HCT116 (cell line): Measurements from ENCODE around the gene H6PD. TPM values are rescaled to one million over a fixed set of nuclear protein-coding genes. Genes with fewer than 3 reads are reported as not detected.

Experiments
- ATAC-seq: fragments of 200-7000 bp; cut with Tn5 transposase; 2 replicates; pipeline ENCODE4 v1.9.1; 2020; ENCODE audit warnings: mild to moderate bottlenecking, moderate library complexity
- BruUV-seq: library from RNA; stranded (reverse); fragments of 400-500 nt; replicated peaks from 2 replicates; lab custom pipeline; 2021; lab: Mats Ljungman, UMichigan
- CTCF ChIA-PET: fragments of 300-600 bp; sonication (Branson Sonifier 250); formaldehyde crosslinking; loops from one replicate; lab custom pipeline; 2021; ENCODE audit warnings: antibody characterized with exemption; lab: Charles Lee
- POLR2A ChIA-PET: fragments of 300-600, 350-600 bp; sonication (Branson Sonifier 250); formaldehyde crosslinking; loops from one replicate; lab custom pipeline; 2021; ENCODE audit warnings: antibody characterized with exemption; lab: Charles Lee
- RAD21 ChIA-PET, 2 experiments: fragments of 300-600 bp; sonication (Branson Sonifier 250); formaldehyde crosslinking; loops; one replicate each; lab custom pipeline; 2023; ENCODE audit warnings: low total read pairs in 2 of 2; ENCODE audit not compliant: uncharacterized antibody in 2 of 2, unreplicated experiment in 2 of 2, low non-redundant PET in 1 of 2; lab: Charles Lee
- DNase-seq: peaks from one replicate; pipeline ENCODE4 v3.0.0-alpha.2; 2010; ENCODE audit warnings: low read depth, low spot score
- H2AFZ ChIP-seq: fragments of 200-600 bp; shearing (Covaris generic), sonication (generic); 2 replicates; pipeline ENCODE4 v1.6.1; 2017; ENCODE audit warnings: low read depth, mixed run types, mixed read lengths, antibody characterized with exemption, low read length; ENCODE audit not compliant: poor library complexity, severe bottlenecking
- H3K27ac ChIP-seq: 2 replicates; pipeline ENCODE4 v1.5.1; 2012; ENCODE audit warnings: low read depth, low read length
- H3K27me3 ChIP-seq: fragments of 200-600 bp; sonication (generic); 2 replicates; pipeline ENCODE4 v1.6.1; 2016; ENCODE audit warnings: mixed run types, low read length, mixed read lengths; ENCODE audit not compliant: insufficient read depth
- H3K36me3 ChIP-seq, 2 experiments: fragments of 200-500 bp in 1 of 2; fragments of 200-600 bp in 1 of 2; sonication (Bioruptor generic) in 1 of 2; sonication (generic) in 1 of 2; 2 replicates each; pipeline versions ENCODE4 v1.5.1 to v1.6.1; 2014 to 2016; ENCODE audit warnings: low read length in 2 of 2, inconsistent platforms in 1 of 2, mixed read lengths in 1 of 2, mixed run types in 1 of 2; ENCODE audit not compliant: insufficient read depth in 2 of 2, control insufficient read depth in 1 of 2
- H3K4me1 ChIP-seq, 2 experiments: fragments of 200-600 bp in 1 of 2; sonication (generic) in 1 of 2; 2 replicates each; pipeline versions ENCODE4 v1.5.1 to v1.6.1; 2012 to 2017; ENCODE audit warnings: low read length in 2 of 2, inconsistent platforms in 1 of 2, mild to moderate bottlenecking in 1 of 2, mixed read lengths in 1 of 2, mixed run types in 1 of 2, moderate library complexity in 1 of 2; ENCODE audit not compliant: insufficient read depth in 2 of 2, control insufficient read depth in 1 of 2
- H3K4me2 ChIP-seq: fragments of 200-600 bp; sonication (generic); 2 replicates; pipeline ENCODE4 v1.6.1; 2017; ENCODE audit warnings: mixed run types, low read length, mixed read lengths
- H3K4me3 ChIP-seq, 2 experiments: fragments of 200-600 bp in 1 of 2; sonication (generic) in 1 of 2; replicated peaks in 1 of 2; 2 replicates each; pipeline ENCODE4 v1.5.1; 2011 to 2016; ENCODE audit warnings: low read length in 2 of 2, control low read depth in 1 of 2, low read depth in 1 of 2, mild to moderate bottlenecking in 1 of 2, mixed read lengths in 1 of 2, mixed run types in 1 of 2
- H3K79me2 ChIP-seq: fragments of 200-600 bp; sonication (generic); 2 replicates; pipeline ENCODE4 v1.6.1; 2017; ENCODE audit warnings: mild to moderate bottlenecking, mixed run types, low read length, moderate library complexity, mixed read lengths; ENCODE audit not compliant: insufficient read depth
- H3K9ac ChIP-seq: fragments of 200-600 bp; sonication (generic); 2 replicates; pipeline ENCODE4 v1.6.1; 2016; ENCODE audit warnings: low read length, mixed read lengths
- H3K9me2 ChIP-seq: fragments of 200-600 bp; sonication (generic), shearing (Covaris generic); 2 replicates; pipeline ENCODE4 v1.6.1; 2017; ENCODE audit warnings: mixed run types, mild to moderate bottlenecking, moderate library complexity; ENCODE audit not compliant: insufficient read depth
- H3K9me3 ChIP-seq, 2 experiments: fragments of 200-500 bp in 1 of 2; fragments of 200-600 bp in 1 of 2; sonication (Bioruptor generic) in 1 of 2; sonication (generic) in 1 of 2; 2 replicates each; pipeline ENCODE4 v1.6.1; 2014 to 2017; ENCODE audit warnings: low read length in 2 of 2, mixed read lengths in 2 of 2, inconsistent platforms in 1 of 2, low read depth in 1 of 2, mild to moderate bottlenecking in 1 of 2, mixed run types in 1 of 2, moderate library complexity in 1 of 2; ENCODE audit not compliant: control insufficient read depth in 1 of 2, insufficient read depth in 1 of 2
- H4K20me1 ChIP-seq: fragments of 200-600 bp; sonication (generic), shearing (Covaris generic); 2 replicates; pipeline ENCODE4 v1.6.1; 2017; ENCODE audit warnings: mixed run types, mild to moderate bottlenecking, moderate library complexity; ENCODE audit not compliant: insufficient read depth
- CBX3 ChIP-seq: IDR thresholded peaks from 2 replicates; pipeline ENCODE4 v1.6.1; 2012; ENCODE audit warnings: low read depth
- CEBPB ChIP-seq: IDR thresholded peaks from 2 replicates; pipeline ENCODE4 v1.6.1; 2012; ENCODE audit warnings: low read depth
- EGR1 ChIP-seq: IDR thresholded peaks from 2 replicates; pipeline ENCODE4 v1.6.1; 2012; ENCODE audit warnings: low read depth
- ELF1 ChIP-seq: IDR thresholded peaks from 2 replicates; pipeline ENCODE4 v1.6.1; 2012; ENCODE audit warnings: low read depth, borderline replicate concordance
- EZH2phosphoT487 ChIP-seq: fragments of 200-600 bp; IDR thresholded peaks from 2 replicates; pipeline ENCODE4 v1.6.1; 2018; ENCODE audit warnings: antibody characterized with exemption, borderline replicate concordance
- FOSL1 ChIP-seq: IDR thresholded peaks from 2 replicates; pipeline ENCODE4 v1.6.1; 2012; ENCODE audit warnings: low read depth
- JUND ChIP-seq: IDR thresholded peaks from 2 replicates; pipeline ENCODE4 v1.6.1; 2012
- POLR2A ChIP-seq: IDR thresholded peaks from 2 replicates; pipeline ENCODE4 v1.7.0; 2011; ENCODE audit warnings: borderline replicate concordance; ENCODE audit not compliant: insufficient read depth, insufficient read length; ENCODE audit errors: extremely low read depth
- POLR2AphosphoS5 ChIP-seq: IDR thresholded peaks from 2 replicates; pipeline ENCODE4 v1.6.1; 2011; ENCODE audit warnings: mild to moderate bottlenecking, low read depth, low read length, moderate library complexity
- SIN3A ChIP-seq: IDR thresholded peaks from 2 replicates; pipeline ENCODE4 v1.6.1; 2012; ENCODE audit warnings: low read depth
- SP1 ChIP-seq: IDR thresholded peaks from 2 replicates; pipeline ENCODE4 v1.6.1; 2012; ENCODE audit warnings: low read depth
- SRF ChIP-seq: IDR thresholded peaks from 2 replicates; pipeline ENCODE4 v1.6.1; 2012; ENCODE audit warnings: low read depth
- TCF7L2 ChIP-seq: IDR thresholded peaks from 2 replicates; pipeline ENCODE4 v1.7.0; 2011; ENCODE audit warnings: borderline replicate concordance, inconsistent platforms; ENCODE audit not compliant: insufficient read depth, insufficient read length; ENCODE audit errors: extremely low read depth
- YY1 ChIP-seq: IDR thresholded peaks from 2 replicates; pipeline ENCODE4 v1.6.1; 2011; ENCODE audit warnings: low read length, low read depth, moderate library complexity, mild to moderate bottlenecking; ENCODE audit not compliant: insufficient replicate concordance; ENCODE audit errors: extremely low read depth
- ZFX ChIP-seq: fragments of 450-650 bp; IDR thresholded peaks from 2 replicates; pipeline ENCODE4 v1.6.1; 2017
- intact Hi-C: fragments of 100-400 bp; cut with micrococcal nuclease; formaldehyde crosslinking; loops from 2 replicates; pipeline ENCODE4 v1.10.0; 2022
- total RNA-seq: library from RNA; stranded (reverse); gene quantifications from one replicate; pipeline ENCODE4 v1.2.1, GENCODE V29; 2021; ENCODE audit not compliant: unreplicated experiment
- TF ChIP-seq, protein P1 (sequence below): IDR thresholded peaks from 2 replicates; pipeline ENCODE4 v1.6.1; 2012
- TF ChIP-seq, protein P2 (sequence below), 3 experiments: fragments of 200-600 bp in 1 of 3; sonication (generic) in 1 of 3; IDR thresholded peaks in 2 of 3; conservative IDR thresholded peaks in 1 of 3; 2 replicates each; pipeline ENCODE4 v1.5.1; 2012 to 2017; ENCODE audit warnings: low read depth in 2 of 3, low read length in 2 of 3, antibody characterized with exemption in 1 of 3, borderline replicate concordance in 1 of 3, control low read depth in 1 of 3, mild to moderate bottlenecking in 1 of 3, mixed read lengths in 1 of 3, mixed run types in 1 of 3, moderate library complexity in 1 of 3; ENCODE audit not compliant: insufficient read depth in 1 of 3
- TF ChIP-seq, protein P3 (sequence below): IDR thresholded peaks from 2 replicates; pipeline ENCODE4 v1.6.1; 2011; ENCODE audit warnings: mild to moderate bottlenecking, low read length, moderate library complexity; ENCODE audit not compliant: insufficient replicate concordance; ENCODE audit errors: extremely low read depth
- TF ChIP-seq, protein P4 (sequence below): IDR thresholded peaks from 2 replicates; pipeline ENCODE4 v1.6.1; 2012; ENCODE audit warnings: low read depth
- TF ChIP-seq, protein P5 (sequence below): IDR thresholded peaks from 2 replicates; pipeline ENCODE4 v1.6.1; 2012

H6PD gene
- total RNA-seq, 1 experiment from 2014 or later: 16.2 TPM

DNA sequence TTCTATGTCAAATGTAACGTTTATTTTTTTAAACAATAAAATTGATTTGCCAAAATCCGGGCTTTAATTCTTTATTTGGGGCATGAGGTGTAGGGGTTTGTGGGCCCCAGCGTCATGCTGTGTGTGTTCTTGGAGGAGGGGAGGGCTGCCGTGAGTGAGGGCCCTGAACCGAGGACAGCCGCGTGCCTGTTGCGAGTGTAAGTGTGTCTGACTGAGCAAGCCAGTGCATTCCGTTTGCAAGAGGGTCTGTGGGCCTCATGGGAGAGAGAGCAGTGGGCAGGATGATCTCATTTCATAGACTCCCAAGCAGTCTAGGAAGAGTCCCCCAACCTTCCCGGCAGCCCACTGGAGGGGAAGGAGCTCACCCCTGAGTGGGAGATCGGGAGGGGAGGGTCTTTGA, 36.7 kb downstream of the H6PD start:
- intact Hi-C loops: no loop called here
- no peaks in the 10 kb centered on the region for H3K9me3 ChIP-seq
- TF ChIP-seq, protein P1, sequence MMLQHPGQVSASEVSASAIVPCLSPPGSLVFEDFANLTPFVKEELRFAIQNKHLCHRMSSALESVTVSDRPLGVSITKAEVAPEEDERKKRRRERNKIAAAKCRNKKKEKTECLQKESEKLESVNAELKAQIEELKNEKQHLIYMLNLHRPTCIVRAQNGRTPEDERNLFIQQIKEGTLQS: no peak
- no peak for TF ChIP-seq EZH2phosphoT487
- TF ChIP-seq POLR2A: no peak
- TF ChIP-seq ELF1: no peak
- no peak for TF ChIP-seq SIN3A
- TF ChIP-seq, protein P2, sequence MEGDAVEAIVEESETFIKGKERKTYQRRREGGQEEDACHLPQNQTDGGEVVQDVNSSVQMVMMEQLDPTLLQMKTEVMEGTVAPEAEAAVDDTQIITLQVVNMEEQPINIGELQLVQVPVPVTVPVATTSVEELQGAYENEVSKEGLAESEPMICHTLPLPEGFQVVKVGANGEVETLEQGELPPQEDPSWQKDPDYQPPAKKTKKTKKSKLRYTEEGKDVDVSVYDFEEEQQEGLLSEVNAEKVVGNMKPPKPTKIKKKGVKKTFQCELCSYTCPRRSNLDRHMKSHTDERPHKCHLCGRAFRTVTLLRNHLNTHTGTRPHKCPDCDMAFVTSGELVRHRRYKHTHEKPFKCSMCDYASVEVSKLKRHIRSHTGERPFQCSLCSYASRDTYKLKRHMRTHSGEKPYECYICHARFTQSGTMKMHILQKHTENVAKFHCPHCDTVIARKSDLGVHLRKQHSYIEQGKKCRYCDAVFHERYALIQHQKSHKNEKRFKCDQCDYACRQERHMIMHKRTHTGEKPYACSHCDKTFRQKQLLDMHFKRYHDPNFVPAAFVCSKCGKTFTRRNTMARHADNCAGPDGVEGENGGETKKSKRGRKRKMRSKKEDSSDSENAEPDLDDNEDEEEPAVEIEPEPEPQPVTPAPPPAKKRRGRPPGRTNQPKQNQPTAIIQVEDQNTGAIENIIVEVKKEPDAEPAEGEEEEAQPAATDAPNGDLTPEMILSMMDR (IDR thresholded peaks at IDR 0.05 in 2 of 3, conservative IDR thresholded peaks at IDR 0.05 in 1 of 3; ENCODE audit: borderline replicate concordance in 1 of 3, insufficient read depth in 1 of 3, low read depth in 2 of 3, low read length in 2 of 3): no peak
- TF ChIP-seq, protein P3, sequence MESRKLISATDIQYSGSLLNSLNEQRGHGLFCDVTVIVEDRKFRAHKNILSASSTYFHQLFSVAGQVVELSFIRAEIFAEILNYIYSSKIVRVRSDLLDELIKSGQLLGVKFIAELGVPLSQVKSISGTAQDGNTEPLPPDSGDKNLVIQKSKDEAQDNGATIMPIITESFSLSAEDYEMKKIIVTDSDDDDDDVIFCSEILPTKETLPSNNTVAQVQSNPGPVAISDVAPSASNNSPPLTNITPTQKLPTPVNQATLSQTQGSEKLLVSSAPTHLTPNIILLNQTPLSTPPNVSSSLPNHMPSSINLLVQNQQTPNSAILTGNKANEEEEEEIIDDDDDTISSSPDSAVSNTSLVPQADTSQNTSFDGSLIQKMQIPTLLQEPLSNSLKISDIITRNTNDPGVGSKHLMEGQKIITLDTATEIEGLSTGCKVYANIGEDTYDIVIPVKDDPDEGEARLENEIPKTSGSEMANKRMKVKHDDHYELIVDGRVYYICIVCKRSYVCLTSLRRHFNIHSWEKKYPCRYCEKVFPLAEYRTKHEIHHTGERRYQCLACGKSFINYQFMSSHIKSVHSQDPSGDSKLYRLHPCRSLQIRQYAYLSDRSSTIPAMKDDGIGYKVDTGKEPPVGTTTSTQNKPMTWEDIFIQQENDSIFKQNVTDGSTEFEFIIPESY: no peak
- TF ChIP-seq, protein P4, sequence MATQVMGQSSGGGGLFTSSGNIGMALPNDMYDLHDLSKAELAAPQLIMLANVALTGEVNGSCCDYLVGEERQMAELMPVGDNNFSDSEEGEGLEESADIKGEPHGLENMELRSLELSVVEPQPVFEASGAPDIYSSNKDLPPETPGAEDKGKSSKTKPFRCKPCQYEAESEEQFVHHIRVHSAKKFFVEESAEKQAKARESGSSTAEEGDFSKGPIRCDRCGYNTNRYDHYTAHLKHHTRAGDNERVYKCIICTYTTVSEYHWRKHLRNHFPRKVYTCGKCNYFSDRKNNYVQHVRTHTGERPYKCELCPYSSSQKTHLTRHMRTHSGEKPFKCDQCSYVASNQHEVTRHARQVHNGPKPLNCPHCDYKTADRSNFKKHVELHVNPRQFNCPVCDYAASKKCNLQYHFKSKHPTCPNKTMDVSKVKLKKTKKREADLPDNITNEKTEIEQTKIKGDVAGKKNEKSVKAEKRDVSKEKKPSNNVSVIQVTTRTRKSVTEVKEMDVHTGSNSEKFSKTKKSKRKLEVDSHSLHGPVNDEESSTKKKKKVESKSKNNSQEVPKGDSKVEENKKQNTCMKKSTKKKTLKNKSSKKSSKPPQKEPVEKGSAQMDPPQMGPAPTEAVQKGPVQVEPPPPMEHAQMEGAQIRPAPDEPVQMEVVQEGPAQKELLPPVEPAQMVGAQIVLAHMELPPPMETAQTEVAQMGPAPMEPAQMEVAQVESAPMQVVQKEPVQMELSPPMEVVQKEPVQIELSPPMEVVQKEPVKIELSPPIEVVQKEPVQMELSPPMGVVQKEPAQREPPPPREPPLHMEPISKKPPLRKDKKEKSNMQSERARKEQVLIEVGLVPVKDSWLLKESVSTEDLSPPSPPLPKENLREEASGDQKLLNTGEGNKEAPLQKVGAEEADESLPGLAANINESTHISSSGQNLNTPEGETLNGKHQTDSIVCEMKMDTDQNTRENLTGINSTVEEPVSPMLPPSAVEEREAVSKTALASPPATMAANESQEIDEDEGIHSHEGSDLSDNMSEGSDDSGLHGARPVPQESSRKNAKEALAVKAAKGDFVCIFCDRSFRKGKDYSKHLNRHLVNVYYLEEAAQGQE: no peak
- TF ChIP-seq YY1: no peak
- TF ChIP-seq JUND: no peak
- no peak for TF ChIP-seq SP1
- TF ChIP-seq EGR1: no peak
- TF ChIP-seq CBX3: no peak
- TF ChIP-seq POLR2AphosphoS5: no peak
- TF ChIP-seq, protein P5, sequence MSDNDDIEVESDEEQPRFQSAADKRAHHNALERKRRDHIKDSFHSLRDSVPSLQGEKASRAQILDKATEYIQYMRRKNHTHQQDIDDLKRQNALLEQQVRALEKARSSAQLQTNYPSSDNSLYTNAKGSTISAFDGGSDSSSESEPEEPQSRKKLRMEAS: no peak
- no peak for TF ChIP-seq ZFX
- TF ChIP-seq TCF7L2: no peak
- TF ChIP-seq CEBPB: no peak
- no peak for TF ChIP-seq FOSL1
- TF ChIP-seq SRF: no peak
- ChIA-PET CTCF (no interaction called here), RAD21 (no interaction called here), POLR2A (no interaction called here)
- H3K4me1 ChIP-seq: peaks cover 27 to 34% of the 10 kb centered on the region in 2 experiments
- H3K9ac ChIP-seq: no peak overlapping the region
- H2AFZ ChIP-seq: no peak overlapping the region
- H3K4me3 ChIP-seq: no peak overlapping the region
- no peaks in the 10 kb centered on the region for H3K79me2 ChIP-seq
- ATAC-seq (no peak), DNase-seq (no peak)
- no peak overlapping the region for H3K27ac ChIP-seq
- no peak overlapping the region for H3K4me2 ChIP-seq
- no TSS peak for BruUV-seq
- no peaks in the 10 kb centered on the region for H3K27me3 ChIP-seq
- H4K20me1 ChIP-seq: no peaks in the 10 kb centered on the region
- no peaks in the 10 kb centered on the region for H3K9me2 ChIP-seq
- no peaks in the 10 kb centered on the region for H3K36me3 ChIP-seq
